ENCODE results near the gene LSM12.
"Not testable (repeated sequence)": the region's sequence is repeated elsewhere in the genome, so short reads cannot be mapped to it uniquely, and the experiment has no call there.

The LSM12 gene

DNA sequence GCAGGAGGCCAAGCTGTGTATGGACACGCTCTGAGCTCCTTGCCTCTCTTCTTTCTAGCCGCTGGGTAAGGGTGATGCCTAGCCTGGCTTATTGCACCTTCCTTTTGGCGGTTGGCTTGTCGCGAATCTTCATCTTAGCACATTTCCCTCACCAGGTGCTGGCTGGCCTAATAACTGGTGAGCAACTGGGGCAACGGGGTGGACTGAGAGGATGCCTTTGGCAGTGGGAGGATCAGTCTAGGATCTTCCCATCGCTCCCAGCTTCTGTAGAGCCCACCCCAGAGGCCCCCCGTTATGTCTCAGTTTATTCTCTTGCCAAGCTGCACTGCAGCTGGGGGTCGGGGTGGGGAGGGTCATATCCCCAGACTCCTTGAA lies 8.4 kb upstream of the LSM12 start:
- no peak for DNase-seq

DNA sequence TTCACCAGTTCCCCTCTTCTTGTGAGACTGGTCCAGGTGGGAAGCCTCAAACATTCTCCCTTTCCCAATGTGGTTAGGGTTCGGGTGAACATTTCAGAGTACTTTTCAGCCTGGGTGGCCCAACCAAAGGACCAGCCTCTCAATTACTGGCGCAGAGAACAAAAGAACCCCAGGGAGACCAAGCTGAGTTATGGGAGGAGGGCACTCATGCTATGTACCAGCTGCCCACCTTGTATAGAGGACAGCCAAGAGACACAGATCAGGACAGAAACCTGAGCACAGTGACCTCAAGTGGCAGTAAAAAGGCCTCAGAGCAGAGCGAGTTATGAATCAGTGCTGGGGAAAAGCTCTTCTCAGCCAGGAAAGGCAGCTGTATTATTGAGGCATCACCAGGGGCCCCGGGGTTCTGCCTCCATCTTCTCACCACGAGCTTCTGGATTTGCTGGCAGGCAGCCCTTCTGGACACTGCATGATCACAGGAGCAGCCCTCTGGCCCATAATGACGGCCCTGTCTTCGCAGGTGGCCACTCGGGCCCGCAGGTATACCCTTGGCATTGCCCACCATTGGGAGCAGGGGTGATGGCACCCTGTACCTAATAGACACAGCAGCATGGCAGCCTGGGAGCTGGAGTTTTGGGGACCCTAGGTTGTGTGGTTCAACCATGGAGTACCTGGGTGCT lies 7.9 kb upstream of the LSM12 start:
- no peak for DNase-seq

DNA sequence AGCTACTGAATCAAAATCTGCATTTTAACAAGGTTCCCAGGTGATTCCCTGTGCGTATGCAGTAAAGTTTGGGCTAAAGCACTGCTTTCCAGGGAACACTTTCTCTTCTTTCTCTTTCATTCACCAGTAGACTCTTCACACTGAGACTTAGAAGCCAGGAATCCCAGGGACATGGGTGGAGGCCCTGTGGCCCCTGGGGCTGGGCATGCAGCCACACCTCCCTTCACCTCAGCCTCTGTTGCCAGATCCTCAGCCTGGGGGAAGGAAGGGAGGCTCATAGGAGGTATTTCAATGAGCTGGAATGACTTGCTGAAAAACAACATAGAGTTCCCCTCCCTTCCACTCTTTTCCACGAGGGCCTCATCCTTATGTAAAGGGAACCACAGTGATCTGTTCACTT lies 5.3 kb upstream of the LSM12 start:
- DNase-seq = no peak

DNA sequence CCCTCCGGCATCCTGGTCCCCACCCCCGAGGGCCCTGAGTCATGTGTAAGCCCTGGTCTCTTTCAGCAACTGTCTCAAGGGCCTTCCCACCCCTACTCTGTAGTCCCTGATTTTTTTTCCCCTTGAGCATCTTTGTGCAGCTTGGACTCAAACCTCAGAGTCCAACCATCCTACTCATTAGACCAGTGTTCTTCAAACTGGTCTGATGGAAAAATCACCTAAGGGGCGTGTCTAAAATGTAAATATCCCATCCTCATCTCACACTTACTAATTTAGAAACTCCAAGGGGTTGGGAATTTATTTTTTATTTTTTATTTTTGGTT lies 4.7 kb upstream of the LSM12 start:
- DNase-seq = no peak

DNA sequence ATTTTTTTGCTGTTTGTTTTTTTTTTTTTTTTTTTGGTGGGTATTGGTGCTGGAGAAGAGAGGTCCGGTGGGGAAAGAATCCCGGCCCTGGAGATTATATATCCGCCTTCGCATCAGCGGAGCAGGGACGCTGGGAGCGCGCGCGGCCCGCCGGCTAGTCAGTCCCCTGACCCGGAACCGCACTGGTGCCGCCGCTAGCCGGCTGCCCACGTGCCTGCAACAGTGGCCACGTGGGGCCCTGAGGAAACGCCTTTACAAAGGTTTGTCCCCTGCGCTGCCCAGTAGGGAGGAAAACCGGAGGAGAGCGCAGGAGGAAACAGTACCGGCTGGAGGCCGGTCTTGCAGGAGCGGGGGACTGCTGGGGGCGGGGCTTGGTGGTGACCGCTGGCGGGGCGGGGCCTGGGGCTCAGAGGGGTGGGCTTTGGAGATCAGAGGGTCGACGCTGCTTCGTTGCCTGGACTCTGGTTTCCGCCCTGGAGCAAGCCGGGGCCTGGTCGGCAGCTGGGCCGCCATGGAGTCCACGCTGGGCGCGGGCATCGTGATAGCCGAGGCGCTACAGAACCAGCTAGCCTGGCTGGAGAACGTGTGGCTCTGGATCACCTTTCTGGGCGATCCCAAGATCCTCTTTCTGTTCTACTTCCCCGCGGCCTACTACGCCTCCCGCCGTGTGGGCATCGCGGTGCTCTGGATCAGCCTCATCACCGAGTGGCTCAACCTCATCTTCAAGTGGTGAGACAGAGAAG lies 4.2 kb upstream of the LSM12 start, which contains the start of gene G6PC3:
Gene G6PC3, plus strand, starts transcription at position 281 of the 743 bp plus-strand sequence. Its CDS starts 231 bp downstream, at position 512.
- DNase-seq = peak; percentile 94

DNA sequence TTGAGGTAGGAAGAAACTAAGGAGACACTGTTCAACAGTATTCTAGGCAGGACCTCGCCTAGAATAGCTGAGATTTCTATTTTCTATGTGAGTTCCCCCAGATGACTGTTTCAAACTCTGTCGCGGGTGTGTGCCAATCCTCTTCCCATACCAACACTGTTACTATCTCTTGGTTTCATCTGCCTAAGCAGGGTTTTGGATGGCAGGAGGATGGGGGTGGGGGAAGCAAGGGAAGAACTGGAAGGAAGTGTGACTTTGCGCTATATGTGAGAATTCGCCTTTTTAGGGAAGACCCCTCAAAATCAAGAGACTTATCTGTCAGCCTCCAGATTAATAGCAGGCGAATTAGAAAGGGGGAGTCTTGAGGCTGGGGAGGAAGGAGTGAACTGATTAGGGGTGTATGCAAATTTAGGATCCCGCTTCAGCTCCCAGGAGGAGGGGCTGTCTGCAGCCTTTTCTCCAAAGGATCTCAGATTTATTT lies 3.5 kb upstream of the LSM12 start:
- DNase-seq = no peak

DNA sequence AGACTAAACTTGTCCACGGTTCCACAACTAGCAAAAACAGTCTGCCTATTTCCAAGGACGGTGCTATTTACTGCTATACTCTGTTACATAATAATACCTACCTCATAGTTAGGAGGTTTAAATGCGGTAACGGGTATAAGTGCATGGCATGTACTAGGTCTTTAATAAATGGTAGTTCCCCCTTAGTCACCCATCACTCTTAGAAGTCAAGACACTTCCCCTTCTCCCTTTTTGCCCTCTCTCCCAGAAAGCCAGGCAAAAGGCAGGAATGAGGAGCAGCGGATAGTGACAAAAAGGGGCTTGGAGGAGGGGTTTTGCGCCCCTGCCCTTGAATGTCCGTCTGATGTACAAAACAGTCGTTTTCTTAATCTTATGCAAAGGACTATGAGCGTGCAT lies 1.1 kb upstream of the LSM12 start:
- DNase-seq = no peak

DNA sequence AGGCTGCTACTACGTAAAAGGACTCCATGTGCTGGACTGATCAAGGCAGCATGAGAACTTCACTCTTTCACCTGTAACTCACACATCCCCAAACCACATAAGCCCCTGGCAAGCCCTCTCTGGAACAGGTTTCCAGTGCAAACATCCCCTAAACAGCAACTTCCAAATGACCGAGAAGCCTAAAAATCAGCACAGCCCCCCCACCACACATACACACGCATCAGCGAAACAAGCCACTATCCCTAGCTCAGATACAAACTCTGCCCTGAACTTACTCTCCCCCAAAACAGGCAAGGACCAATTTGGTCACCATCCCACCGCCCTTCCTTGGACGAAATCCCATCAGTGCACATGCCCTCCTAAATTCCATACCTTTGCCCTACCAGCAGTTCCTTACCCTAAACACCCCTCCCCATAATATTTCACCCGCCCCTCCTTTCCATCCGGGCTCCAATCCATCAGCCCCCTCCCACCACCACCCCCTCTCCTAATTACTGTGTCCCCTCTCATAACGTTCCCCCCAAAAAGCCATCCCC lies 735 bp downstream of the LSM12 start:
- DNase-seq = no peak

DNA sequence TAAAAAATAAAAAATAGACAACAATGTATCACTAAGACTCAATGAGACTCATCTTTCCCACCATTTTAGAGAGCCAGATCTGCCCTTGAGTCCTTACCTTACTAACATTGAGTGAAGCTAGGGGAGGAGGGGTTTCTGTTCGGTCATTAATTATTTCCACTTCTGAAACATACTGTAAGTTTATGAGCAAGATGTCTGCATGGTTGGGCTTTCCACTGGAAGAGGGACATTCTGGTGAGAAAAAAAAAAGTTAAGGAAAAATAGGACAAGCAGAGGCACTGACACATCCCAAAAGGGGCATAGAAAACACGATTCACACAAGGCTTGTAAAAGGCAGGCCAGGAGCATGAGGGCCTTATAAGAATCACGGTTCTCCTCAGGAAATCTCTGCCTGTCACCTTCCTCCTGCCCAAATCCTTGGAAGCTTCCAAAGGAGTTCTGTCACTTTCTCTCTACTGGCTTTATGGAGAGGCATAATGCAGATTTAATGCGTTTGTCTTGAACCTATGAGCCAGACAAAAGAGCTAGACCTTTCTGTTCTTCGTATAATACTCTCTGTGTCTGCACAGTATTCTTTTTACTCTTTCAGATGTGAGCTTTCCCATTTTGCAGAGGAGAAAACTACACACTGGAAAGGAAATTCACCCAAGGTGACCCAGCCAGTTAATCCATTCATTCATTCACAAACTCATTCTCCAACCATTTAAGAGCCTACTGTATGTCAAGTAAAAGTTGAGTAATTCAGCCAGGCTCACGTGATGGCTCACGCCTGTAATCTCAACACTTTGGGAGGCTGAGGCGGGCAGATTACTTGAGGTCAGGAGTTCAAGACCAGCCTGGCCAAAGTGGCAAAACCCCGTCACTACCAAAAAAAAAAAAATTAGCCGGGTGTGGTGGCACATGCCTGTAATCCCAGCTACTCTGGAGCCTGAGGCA lies 2.5 kb downstream of the LSM12 start:
- DNase-seq = no peak

DNA sequence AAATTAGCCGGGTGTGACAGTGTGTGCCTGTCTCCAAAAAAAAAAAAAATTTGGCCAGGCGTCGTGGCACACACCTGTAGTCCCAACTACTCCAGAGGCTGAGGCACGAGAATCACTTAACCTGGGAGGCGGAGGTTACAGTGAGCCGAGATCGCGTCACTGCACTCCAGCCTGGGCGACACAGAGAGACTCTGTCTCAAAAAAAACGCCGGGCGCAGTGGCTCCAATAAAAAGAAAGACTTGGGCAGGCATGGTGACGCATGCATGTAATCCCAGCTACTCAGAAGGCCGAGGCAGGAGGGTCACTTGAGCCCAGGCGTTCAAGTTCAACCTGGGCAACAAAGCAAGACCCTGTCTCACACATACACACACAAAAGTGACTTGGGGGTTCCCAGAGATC lies 3.6 kb downstream of the LSM12 start:
- no peak for DNase-seq

DNA sequence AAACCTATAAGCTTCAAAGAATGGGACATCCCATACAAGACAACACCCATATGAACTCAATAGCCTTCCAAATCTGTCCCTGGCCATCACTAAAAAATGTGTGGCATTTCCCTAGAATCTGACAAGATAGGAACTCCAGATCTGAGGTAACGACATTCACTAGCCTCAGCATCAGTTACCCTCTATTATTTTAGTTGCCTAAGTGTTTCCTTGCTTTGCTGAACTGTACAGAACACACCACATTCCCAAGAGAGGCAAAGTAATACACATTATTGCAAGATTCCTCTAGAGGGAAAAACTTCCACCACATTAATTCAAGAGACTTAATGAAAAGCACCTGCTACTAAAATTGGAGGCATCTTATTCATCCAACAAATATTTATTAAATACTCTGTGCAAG lies 5.0 kb downstream of the LSM12 start:
- DNase-seq = no peak

DNA sequence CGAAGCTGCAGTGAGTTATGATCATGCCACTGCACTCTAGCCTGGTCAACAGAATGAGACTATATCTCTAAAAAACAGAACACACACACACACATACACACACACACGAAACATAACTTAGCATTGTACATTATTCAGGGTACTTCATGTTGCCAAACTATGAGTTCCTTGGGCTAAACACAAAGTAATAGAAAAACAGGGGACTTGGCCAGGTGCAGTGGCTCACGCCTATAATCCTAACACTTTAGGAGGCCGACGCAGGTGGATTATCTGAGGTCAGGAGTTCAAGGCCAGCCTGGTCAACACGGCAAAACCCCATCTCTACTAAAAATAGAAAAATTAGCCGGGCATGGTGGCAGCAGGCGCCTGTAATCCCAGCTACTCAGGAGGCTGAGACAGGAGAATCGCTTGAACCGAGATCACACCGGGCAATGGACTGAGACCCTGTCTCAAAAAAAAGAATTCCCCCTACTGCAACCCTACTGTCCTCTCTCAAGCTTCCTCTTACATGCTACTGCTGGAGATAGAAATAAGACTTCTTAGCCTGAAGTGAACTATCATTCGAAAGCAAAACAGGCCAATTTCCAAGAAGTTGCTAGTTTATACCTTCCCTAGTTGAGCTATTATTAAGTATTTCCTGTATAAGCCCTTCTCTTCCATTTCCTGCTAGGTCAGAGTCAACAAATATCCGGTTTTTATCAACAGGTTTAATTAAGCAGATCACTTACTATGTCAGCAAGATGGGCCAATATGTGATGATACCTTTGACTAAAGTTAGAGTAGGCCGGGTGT lies 7.2 kb downstream of the LSM12 start:
- no peak for DNase-seq

DNA sequence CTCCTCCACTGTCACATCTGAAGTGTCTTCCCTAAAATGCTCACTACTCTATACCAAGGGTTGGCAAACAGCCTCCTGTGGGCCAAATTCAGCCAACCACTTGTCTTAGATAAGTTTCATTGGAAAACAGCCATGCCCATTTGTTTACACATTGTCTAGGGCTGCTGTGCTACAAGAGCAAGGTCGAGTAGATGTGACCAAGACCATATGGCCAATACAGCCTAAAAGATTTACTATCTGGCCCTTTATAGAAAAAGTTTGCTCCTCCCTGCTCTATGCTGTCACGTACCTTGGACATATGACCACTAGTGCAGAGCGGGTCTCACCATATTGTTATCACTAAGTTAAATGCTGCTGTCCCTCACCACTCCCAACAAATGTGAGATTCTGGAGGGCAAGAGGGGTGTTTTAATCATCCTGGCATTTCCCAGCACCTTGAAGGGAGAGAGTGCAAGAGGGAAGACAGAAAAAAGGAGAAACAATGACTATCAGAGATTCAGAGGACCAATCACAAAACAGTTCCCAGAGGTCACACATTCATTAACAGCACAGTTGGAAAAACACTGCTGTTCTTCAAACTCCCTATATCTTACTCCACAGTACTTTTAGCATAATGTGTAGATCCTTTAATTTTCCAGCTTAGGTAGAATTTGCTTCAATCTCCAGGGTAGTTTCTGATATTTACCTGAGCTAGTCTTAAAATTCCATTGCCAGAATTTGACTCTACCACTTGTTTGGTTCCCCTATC lies 13.2 kb downstream of the LSM12 start:
- no peak for DNase-seq

DNA sequence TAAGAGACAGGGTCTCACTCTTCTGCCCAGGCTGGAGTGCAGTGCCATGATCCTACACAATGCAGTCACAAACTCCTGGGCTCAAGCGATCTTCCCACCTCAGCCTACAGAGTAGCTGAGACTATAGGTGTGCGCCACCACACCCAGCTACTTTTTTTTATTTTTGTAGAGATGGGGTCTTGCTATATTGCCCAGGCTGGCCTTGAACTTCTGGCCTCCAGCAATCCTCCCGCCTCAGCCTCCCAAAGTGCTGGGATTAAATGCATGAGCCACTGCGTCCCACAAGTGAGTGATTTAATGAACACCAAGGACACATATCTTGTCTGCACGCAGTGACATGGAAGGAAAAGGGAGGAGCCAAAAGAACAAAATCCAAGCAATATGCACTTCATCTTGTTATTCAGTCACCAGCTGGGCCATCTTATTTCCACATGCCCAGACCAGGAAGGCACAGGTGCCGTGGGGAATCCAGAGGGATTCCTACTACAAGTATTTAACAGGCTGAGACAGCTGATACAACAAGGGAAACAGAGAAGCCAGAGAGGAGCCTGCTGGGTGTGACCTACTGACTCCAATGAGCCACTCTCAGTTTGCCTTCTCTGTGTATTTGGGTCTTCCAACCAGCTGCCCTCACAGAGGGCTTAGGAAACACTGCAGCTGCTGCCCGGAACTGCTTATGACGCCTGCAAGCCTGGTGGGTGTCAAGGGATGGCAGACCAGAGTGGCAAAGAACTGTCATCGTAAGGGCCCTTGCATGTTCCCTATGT lies 17.0 kb downstream of the LSM12 start:
- DNase-seq = no peak

DNA sequence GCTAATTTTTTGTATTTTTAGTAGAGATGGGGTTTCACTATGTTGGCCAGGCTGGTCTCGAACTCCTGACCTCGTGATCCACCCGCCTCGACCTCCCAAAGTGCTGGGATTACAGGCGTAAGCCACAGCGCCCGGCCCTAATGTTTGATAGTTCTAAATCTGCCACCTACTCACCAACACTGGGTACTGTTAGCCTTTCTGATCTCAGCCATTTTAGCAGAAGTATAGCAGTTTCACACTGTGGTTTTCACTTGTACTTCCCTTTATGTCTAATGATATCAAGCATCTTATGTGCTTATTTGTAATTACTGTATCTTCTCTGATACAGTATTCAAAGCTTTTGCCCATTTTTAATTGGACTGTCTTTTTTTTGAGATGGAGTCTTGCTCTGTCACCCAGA lies 19.6 kb downstream of the LSM12 start:
- DNase-seq = not testable (repeated sequence)

DNA sequence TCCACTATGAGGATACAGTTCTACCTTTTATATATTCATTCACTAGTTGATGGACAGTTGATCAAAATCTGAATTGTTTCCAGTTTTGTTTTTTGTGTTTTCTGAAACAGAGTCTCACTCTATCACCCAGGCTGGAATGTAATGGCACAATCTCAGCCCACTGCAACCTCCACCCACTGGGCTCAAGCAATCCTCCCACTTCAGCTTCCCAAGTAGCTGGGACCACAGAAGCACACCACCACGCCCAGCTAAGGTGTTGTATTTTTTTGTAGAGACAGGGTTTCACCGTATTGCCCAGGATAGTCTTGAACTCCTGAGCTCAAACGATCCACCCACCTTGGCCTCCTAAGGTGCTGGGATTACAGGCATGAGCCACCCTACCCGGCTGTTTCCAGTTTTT lies 21.0 kb downstream of the LSM12 start:
- no peak for DNase-seq

DNA sequence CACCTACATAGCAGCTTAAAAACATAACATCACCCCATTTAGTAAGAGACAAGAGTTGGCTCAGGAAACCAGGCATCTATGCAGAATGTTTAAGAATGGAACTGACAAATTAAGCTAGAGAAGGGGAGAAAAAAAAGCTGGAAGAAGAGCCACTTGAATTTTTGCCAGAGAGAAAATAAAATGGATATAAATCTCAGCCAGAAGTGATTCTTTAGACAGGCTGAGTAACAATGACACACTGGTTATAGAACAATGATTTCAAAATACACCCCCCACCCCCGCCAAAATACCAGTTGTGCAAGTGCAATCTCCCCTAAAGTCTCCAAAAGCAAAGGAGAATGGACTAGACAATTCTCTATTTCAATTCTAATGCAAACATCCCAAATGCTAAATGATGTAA lies 22.4 kb downstream of the LSM12 start:
- DNase-seq = no peak

DNA sequence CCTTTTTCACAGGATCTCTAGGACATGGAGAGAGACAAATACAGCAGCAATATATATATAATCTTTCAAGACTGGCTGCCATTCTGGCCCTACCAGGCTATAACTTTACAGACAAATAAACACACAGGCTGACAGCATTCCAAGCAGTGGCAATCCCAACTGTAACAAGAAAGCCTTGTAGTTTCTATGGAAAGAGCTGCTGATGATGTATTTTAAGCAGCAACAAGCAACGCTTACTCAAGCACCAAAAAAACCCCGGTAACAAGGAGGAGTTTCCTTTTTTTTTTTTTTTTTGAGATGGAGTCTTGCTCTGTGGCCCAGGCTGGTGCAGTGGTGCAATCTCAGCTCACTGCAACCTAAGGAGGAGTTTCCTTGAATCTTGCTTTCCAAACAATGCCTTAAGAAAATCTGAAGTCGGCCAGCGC lies 23.2 kb downstream of the LSM12 start:
- no peak for DNase-seq

DNA sequence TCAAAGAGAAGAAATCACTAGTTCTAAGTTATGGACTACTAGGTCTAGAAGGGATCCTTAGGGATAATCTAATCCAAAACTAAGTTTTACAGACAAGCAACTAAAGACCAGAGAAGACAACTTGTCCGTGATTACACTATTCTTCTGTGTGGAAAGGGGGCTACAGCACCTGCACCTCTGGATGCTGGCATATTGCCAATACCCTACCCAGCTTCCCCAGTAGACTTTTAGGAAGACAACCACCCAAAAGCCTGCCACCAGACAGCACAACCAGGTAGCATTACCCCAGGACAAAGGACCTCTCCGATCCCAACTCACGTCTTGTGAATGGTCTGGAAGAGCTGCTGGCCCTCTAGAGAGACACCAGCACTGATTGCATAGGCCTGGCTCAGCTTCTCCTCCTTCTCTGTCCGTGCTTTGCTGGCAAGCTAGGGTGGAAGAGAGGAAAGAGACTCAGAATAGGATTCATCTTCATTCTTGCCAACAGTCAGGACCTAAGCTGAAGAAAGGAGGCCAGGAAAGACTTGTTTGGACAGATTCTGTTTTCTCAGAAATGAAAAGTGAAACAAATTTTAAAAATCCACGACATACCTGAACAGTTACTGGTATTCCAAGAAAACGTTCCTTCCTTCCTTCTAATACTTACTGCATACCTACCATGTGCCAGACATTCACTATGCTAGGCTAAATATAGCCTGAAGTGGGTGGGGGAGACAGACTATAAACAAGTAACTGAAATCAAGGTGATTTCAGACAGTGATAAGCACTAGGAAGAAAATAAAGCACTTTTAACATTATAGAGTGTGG lies 26.4 kb downstream of the LSM12 start:
- no peak for DNase-seq

DNA sequence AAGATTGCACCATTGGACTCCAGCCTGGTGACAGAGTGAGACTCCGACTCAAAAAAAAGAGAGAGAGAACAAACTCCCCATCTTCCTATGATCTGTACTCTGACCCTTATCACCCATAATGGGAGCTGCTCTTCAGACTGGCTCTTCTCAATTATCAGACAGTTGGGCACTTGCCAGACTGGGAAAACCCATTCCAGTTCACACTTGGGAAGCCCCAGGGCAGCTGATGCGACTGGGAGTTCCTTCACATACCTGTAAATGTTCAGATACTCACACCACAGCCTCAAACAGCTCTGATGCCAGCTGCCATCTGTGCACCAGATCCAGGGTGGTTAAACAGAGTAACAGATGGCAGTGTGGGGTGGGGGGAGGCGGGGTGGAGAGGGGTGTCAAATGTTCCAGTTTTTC lies 27.9 kb downstream of the LSM12 start:
- DNase-seq = peak; percentile 95
